Esophagus squamous epithelium (tissue), 4 donors: Measurements from ENCODE around the gene CAMTA1.

Source experiments
- CTCF ChIP-seq, 6 experiments: fragments of 450-650 bp in 4 of 6; fragments of 200-600 bp in 2 of 6; sonication (generic) in 2 of 6; IDR thresholded peaks; one replicate each; pipeline ENCODE4 v1.5.1; 2016 to 2019; ENCODE audit warnings: antibody characterized with exemption in 6 of 6, mild to moderate bottlenecking in 4 of 6, moderate library complexity in 4 of 6
- POLR2A ChIP-seq, 4 donors: fragments of 450-650 bp; IDR thresholded peaks; one replicate each; pipeline ENCODE4 v1.6.1; 2017; ENCODE audit warnings: antibody characterized with exemption in 4 of 4, mild to moderate bottlenecking in 4 of 4, moderate library complexity in 3 of 4

- TF ChIP-seq POLR2A (IDR thresholded peaks at IDR 0.05): no peak
- no peak for TF ChIP-seq CTCF (IDR thresholded peaks at IDR 0.05)
Observed at GRCh38 chr1:6960291-6960811, 175.1 kb downstream of the CAMTA1 start.
